Activated naive CD4-positive, alpha-beta T cell treated with anti-CD3 and anti-CD28 coated beads, Interleukin-2, amount 50 U/mL, for 24 hours (primary cell): ENCODE results near the gene PHF23.
A peak's percentile ranks its signal among the peaks of the same experiment; 100 is the strongest.
"Not testable (repeated sequence)": the region's sequence is repeated elsewhere in the genome, so short reads cannot be mapped to it uniquely, and the experiment has no call there.

Source experiments
- H3K27ac Mint-ChIP-seq: one replicate; pipeline ENCODE4 v1.8.0; 2021; ENCODE audit warnings: mild to moderate bottlenecking, mixed read lengths
- H3K27me3 Mint-ChIP-seq: one replicate; pipeline ENCODE4 v1.8.0; 2021; ENCODE audit warnings: mixed read lengths
- H3K36me3 Mint-ChIP-seq: one replicate; pipeline ENCODE4 v1.8.0; 2021; ENCODE audit warnings: mixed read lengths
- H3K4me1 Mint-ChIP-seq: one replicate; pipeline ENCODE4 v1.8.0; 2021; ENCODE audit warnings: mixed read lengths
- H3K4me3 Mint-ChIP-seq: one replicate; pipeline ENCODE4 v1.8.0; 2021; ENCODE audit warnings: mild to moderate bottlenecking, mixed read lengths
- H3K9me3 Mint-ChIP-seq: one replicate; pipeline ENCODE4 v1.8.0; 2021; ENCODE audit warnings: mixed read lengths

PHF23 gene

DNA sequence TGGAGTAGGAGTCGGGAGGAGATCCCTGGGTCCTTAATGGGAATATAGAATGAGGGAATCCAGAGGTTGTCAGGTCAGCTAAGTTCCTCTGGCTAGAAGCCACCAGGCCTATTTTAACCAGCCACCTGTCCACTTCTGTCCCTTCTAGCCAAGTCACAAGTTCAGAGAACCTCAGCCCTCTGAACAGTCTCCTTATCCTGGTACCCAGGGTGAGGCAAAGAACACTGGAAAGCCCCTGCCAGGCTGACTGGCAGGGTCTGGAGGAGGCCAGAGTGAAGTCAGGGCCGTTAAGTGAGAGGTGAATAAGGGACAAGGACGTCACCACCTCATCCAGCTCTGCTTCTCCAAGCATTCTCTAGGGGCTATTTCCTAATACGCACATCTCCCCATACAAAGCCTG lies 9.5 kb upstream of the PHF23 start:
- Mint-ChIP-seq H3K27me3 (no peaks in the 10 kb centered on the region), H3K36me3 (peaks cover 2% of the 10 kb centered on the region), H3K4me3 (peak overlapping the region; percentile 92), H3K9me3 (no peaks in the 10 kb centered on the region), H3K4me1 (peaks cover 36% of the 10 kb centered on the region), H3K27ac (peak overlapping the region; percentile 55)

GRCh38 chr17:7246779-7247178 lies 7.5 kb upstream of the PHF23 start:
- H3K27ac Mint-ChIP-seq = no peak overlapping the region
- H3K36me3 Mint-ChIP-seq = peaks cover 3% of the 10 kb centered on the region
- no peaks in the 10 kb centered on the region for H3K9me3 Mint-ChIP-seq
- H3K4me3 Mint-ChIP-seq = no peak overlapping the region
- peaks cover 39% of the 10 kb centered on the region for H3K4me1 Mint-ChIP-seq
- H3K27me3 Mint-ChIP-seq = no peaks in the 10 kb centered on the region

DNA sequence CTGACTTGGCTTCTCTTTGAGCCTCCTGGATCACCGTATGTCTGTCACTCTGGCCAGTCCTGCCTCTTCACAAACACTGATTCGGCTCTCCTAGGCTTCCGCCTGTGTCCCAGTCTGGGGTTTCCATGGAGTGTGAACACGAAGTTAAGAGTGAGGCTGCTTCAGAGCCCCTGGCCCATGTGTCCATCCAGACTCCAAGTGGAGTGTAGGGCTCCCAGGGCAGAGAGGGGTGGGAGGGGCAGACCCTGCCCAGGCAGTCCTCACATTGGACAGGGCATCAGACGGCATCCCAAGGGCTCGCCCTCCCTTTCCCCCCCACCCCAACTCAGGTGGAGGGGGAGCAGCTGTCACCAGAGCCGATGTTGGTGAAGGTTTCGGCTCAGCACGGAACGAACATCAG lies 4.6 kb upstream of the PHF23 start:
- not testable (repeated sequence) for H3K9me3 Mint-ChIP-seq, H3K27me3 Mint-ChIP-seq, H3K27ac Mint-ChIP-seq, H3K36me3 Mint-ChIP-seq, H3K4me3 Mint-ChIP-seq
- H3K4me1 Mint-ChIP-seq = peaks cover 45% of the 10 kb centered on the region

GRCh38 chr17:7243453-7243729 lies 4.1 kb upstream of the PHF23 start:
- Mint-ChIP-seq H3K9me3 (no peaks in the 10 kb centered on the region), H3K4me3 (peak overlapping the region; percentile 90), H3K27ac (peak overlapping the region; percentile 95), H3K27me3 (no peaks in the 10 kb centered on the region), H3K36me3 (peaks cover 9% of the 10 kb centered on the region), H3K4me1 (peaks cover 41% of the 10 kb centered on the region)

DNA sequence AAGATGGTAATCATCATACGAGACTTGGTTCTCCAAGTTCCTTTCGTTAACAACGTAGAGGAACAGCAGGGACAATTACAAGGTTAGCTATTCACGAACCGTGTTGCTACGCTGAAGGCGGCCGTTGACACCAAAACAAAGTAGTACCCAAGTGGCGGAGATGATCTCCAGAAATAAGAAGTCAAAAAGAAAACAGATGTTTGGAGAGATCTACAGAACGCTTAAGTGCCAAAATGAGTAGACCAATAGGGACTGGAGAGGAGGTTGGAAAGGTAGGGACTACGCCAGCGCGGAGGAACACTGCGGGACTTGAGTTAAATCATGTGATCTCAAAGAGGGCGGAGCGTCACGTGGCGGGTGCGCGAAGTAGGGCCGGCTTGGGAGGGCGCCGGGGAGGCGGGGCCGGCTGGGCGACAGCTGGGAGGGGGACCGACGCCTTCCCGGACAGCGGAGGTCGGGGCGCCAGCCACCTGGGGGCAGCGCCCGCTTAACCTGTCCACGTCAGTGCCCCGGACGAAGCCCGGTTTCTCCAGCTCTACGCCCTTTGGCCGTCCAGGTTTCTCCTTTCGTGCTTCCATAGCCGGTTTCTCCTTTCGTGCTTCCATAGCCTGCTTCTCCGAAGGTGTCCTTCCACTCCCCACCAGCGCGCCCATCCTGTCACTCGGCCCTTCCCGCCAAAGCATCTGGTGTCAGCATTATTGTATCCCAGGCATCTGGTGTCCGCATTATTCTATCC lies 3.6 kb upstream of the PHF23 start:
- peaks cover 9% of the 10 kb centered on the region for H3K36me3 Mint-ChIP-seq
- H3K9me3 Mint-ChIP-seq = no peaks in the 10 kb centered on the region
- H3K27me3 Mint-ChIP-seq = no peaks in the 10 kb centered on the region
- H3K4me1 Mint-ChIP-seq = peaks cover 40% of the 10 kb centered on the region
- H3K4me3 Mint-ChIP-seq = peak overlapping the region; percentile 90
- peak overlapping the region; percentile 98 for H3K27ac Mint-ChIP-seq

DNA sequence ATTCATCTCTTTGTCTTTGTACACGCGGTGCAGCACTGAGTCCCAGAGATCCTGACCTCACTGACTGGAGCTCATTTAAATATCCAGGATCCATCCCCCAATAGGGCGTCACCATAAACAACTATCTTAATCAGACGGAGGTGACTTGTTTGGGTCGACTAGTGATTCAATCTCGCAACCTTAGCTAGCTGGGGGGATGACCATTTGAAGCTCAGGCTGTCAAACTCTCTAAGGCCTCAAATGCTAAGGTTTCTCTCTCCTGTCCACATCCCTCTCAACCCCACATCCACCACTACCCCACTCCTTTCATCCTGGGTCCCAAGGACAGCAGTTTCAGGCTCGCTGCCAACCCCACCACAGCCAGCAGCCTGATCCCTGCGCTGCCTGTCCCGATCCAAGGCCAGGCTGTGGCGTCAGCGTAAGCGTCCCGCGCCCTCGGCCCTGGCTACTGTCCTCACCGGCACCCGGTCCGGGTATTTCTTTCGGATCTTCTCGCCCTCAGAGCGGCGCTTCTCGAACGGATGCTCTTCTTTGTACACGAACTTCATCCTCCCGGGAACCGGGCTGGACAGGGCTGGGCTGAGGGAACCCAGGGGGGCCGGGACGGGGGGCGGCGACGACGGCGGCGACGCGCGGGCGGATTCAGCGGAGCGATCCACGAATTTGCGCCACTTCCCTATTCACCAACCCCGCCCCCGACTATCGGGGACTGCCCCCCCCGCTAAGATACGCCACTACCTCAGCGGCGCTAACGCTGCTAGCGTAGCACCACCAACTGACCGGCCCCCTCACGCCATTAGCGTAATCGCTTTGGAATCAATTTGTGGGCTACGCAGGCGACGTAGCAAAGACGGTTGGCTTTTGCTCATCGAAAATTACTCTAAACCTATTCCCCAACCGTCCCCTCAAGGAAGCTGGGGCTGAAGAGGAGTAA lies 2.8 kb upstream of the PHF23 start, which contains the start of gene GABARAP:
TSS of gene GABARAP (minus strand) at position 667 of the 934 bp plus-strand sequence. CDS start at position 548, 119 bp downstream.
- Mint-ChIP-seq H3K4me3 (peak within 1 kb of the TSS; percentile 90), H3K9me3 (no peaks in the 10 kb centered on the region), H3K27me3 (no peaks in the 10 kb centered on the region), H3K27ac (peak within 1 kb of the TSS; percentile 98), H3K4me1 (peaks cover 43% of the 10 kb centered on the region), H3K36me3 (peaks cover 10% of the 10 kb centered on the region)

GRCh38 chr17:7241090-7241733 lies 2.0 kb upstream of the PHF23 start:
- Mint-ChIP-seq H3K4me1 (peaks cover 43% of the 10 kb centered on the region), H3K27me3 (no peaks in the 10 kb centered on the region), H3K36me3 (peaks cover 10% of the 10 kb centered on the region), H3K9me3 (no peaks in the 10 kb centered on the region), H3K27ac (peak overlapping the region; percentile 98), H3K4me3 (peak overlapping the region; percentile 90)

DNA sequence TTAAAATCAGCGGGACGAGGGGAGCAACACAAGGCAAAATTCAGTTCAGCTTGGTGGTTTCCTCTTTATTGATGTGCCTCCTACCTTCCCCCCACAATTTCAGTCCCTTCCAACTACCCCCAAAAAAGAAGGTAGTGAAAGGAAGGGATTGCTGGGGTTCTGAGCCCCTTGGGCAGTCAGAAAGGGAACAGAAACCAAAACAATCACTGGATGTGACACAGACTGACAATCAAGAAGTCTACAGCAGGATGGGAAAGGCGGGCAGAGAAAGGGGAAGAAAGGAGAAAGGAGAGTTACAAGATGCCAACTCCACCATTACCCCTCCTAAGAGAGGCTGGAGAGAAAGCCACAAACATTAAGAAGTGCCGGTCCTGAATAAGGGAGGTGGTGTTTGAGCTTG lies 1.1 kb upstream of the PHF23 start:
- H3K4me1 Mint-ChIP-seq = peaks cover 51% of the 10 kb centered on the region
- peak overlapping the region; percentile 90 for H3K4me3 Mint-ChIP-seq
- no peaks in the 10 kb centered on the region for H3K9me3 Mint-ChIP-seq
- H3K27ac Mint-ChIP-seq = peak overlapping the region; percentile 81
- H3K27me3 Mint-ChIP-seq = no peaks in the 10 kb centered on the region
- peaks cover 10% of the 10 kb centered on the region for H3K36me3 Mint-ChIP-seq

DNA sequence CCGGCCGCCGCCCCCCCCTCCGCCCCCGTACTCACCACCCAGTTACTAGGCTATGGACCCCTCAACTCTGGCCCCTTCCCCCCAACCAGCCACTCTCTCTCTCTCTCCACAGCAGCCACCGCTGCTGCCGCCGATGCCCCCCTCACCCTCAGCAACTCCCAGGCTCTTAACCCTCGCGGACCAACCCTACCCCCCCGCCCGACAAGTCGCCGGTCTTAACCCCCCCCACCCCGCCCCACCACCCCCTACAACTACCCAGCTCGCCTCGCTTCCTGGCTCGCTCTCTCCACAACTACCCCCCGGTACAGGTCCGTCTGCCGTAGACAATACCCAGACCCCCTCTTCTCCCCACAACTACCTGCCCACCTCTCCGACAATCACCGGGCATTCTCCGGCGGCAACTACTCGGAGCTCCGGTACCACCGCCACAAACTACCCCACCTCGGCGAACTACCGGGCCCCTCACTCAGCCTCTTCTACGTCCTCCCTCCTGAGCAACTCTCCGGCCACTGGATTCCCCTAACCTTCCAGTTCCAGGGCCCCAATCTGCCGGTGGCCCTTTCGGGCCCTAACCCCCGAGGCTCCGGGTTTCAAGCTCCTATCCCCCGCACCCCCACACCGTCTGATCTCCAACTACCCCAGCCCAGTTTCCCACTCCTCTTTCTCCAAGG lies 702 bp downstream of the PHF23 start:
- H3K36me3 Mint-ChIP-seq = peaks cover 13% of the 10 kb centered on the region

GRCh38 chr17:7237761-7238419 lies 1.4 kb downstream of the PHF23 start:
- peak overlapping the region; percentile 90 for H3K4me3 Mint-ChIP-seq
- peaks cover 10% of the 10 kb centered on the region for H3K36me3 Mint-ChIP-seq
- no peaks in the 10 kb centered on the region for H3K9me3 Mint-ChIP-seq
- H3K27me3 Mint-ChIP-seq = no peaks in the 10 kb centered on the region
- peaks cover 62% of the 10 kb centered on the region for H3K4me1 Mint-ChIP-seq
- peak overlapping the region; percentile 30 for H3K27ac Mint-ChIP-seq

More for the DNA sequence above, 702 bp downstream of the PHF23 start:
- Mint-ChIP-seq H3K9me3 (no peaks in the 10 kb centered on the region), H3K27ac (peak overlapping the region; percentile 94), H3K4me1 (peaks cover 60% of the 10 kb centered on the region), H3K27me3 (no peaks in the 10 kb centered on the region), H3K4me3 (peak overlapping the region; percentile 90)

GRCh38 chr17:7237266-7237760 lies 1.9 kb downstream of the PHF23 start:
- Mint-ChIP-seq H3K9me3 (no peaks in the 10 kb centered on the region), H3K4me3 (peak overlapping the region; percentile 90), H3K27ac (peak overlapping the region; percentile 84), H3K4me1 (peaks cover 61% of the 10 kb centered on the region), H3K27me3 (no peaks in the 10 kb centered on the region), H3K36me3 (peaks cover 10% of the 10 kb centered on the region)

DNA sequence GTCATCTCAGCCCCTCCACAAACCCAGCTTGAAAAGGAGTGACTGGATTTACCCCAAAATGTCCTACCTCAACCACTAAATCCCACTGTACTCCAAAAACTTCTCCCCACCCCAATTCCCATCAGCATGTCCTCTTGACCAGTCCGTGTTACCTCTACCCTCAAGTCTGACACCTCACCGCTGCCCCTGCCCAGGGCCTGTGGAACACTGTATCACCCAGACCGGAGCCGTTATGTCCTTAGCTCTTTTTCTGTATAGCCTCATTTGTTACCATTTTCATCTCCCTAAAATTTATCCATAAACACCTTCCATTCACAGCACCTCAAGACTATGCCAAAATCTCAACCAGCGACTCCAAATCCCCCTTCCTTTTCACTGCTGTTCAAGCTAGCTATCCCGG lies 2.4 kb downstream of the PHF23 start:
- Mint-ChIP-seq H3K4me3 (peak overlapping the region; percentile 90), H3K9me3 (no peaks in the 10 kb centered on the region), H3K36me3 (peaks cover 10% of the 10 kb centered on the region), H3K27ac (peak overlapping the region; percentile 84), H3K4me1 (peaks cover 62% of the 10 kb centered on the region), H3K27me3 (no peaks in the 10 kb centered on the region)

GRCh38 chr17:7235693-7236665 lies 3.3 kb downstream of the PHF23 start:
- Mint-ChIP-seq H3K27me3 (no peaks in the 10 kb centered on the region), H3K27ac (peak overlapping the region; percentile 35), H3K9me3 (no peaks in the 10 kb centered on the region), H3K4me3 (peak overlapping the region; percentile 99), H3K4me1 (peaks cover 55% of the 10 kb centered on the region), H3K36me3 (peaks cover 8% of the 10 kb centered on the region)
